ENCODE results near the gene CCDC57.

DNA sequence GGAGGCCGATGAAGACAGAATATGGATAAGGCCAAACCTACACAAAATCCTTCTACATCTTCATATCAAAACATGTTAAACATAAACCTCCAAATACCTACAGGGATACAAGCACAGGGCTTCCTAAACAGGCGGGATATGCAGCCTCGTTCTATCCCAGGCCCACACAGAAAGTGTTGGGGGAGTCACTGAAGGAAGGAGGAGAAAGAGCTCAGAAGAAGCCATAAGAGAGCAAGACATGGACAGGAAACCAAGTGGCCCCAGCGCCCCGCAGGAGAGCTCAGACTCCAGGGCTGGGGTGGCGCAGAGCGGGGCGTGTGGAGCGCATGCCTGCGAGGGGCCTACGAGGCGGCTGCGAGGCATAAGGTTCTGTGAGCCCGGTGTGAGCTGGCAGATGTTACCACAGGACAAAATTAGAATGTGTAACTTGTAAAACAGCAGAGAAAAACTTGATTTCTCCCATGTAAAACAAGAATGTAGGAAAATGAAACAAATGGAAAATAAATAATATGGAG, 103.6 kb downstream of the CCDC57 start:
- TF ChIP-seq CTCF (IDR thresholded peaks at IDR 0.05) = no peak
- TF ChIP-seq POLR2A (IDR thresholded peaks at IDR 0.05) = no peak

All from heart left ventricle (tissue), 13 donors.